Suprapubic skin (tissue), 4 donors: Measurements from ENCODE around the gene KCNK3. TPM values are rescaled to one million over a fixed set of nuclear protein-coding genes. Genes with fewer than 3 reads are reported as not detected.

Experiments
- DNase-seq, 2 donors: peaks; one replicate each; pipeline ENCODE4 v3.0.0-alpha.2; 2019; ENCODE audit warnings: low spot score in 2 of 2
- H3K27ac ChIP-seq: fragments of 200-600 bp; sonication (generic); one replicate; pipeline ENCODE4 v1.5.1; 2019
- H3K27me3 ChIP-seq: fragments of 200-600 bp; sonication (generic); one replicate; pipeline ENCODE4 v1.5.1; 2019
- H3K36me3 ChIP-seq: fragments of 200-600 bp; sonication (generic); one replicate; pipeline ENCODE4 v1.5.1; 2019
- H3K4me1 ChIP-seq: fragments of 200-600 bp; sonication (generic); one replicate; pipeline ENCODE4 v1.5.1; 2019
- H3K4me3 ChIP-seq: fragments of 200-600 bp; sonication (generic); one replicate; pipeline ENCODE4 v1.5.1; 2019; ENCODE audit warnings: mild to moderate bottlenecking
- H3K9me3 ChIP-seq: fragments of 200-600 bp; sonication (generic); one replicate; pipeline ENCODE4 v1.5.1; 2019
- EP300 ChIP-seq: sonication (generic); formaldehyde crosslinking; IDR thresholded peaks from one replicate; pipeline ENCODE4 v1.6.1; 2017; ENCODE audit warnings: antibody characterized with exemption
- POLR2A ChIP-seq, 2 donors: fragments of 450-650 bp; IDR thresholded peaks; one replicate each; pipeline ENCODE4 v1.6.1; 2017; ENCODE audit warnings: antibody characterized with exemption in 2 of 2, mild to moderate bottlenecking in 2 of 2, moderate library complexity in 2 of 2
- POLR2AphosphoS5 ChIP-seq, 3 donors: sonication (generic); formaldehyde crosslinking; IDR thresholded peaks; one replicate each; pipeline ENCODE4 v1.6.1; 2017; ENCODE audit warnings: antibody characterized with exemption in 3 of 3
- WGBS: methylation state at CpG from one replicate; pipeline ENCODE4 v1.1.5; 2018; 5-methylcytosine and 5-hydroxymethylcytosine counted together
- total RNA-seq, 4 donors: library from RNA; depleted of rRNA; stranded (reverse); fragments of >200 nt; gene quantifications; one replicate each; pipeline ENCODE4 v1.1.0, GENCODE V29; 2016
- TF ChIP-seq, protein P1 (sequence below), 2 donors: fragments of 200-600 bp in 1 of 2; fragments of 450-650 bp in 1 of 2; sonication (generic) in 1 of 2; IDR thresholded peaks; one replicate each; pipeline ENCODE4 v1.5.1; 2016 to 2019; ENCODE audit warnings: antibody characterized with exemption in 2 of 2, mild to moderate bottlenecking in 1 of 2, moderate library complexity in 1 of 2

KCNK3 gene
- total RNA-seq, 4 donors from 2014 or later = 0.83 to 1.2 (median 1.1) TPM; not detected in 1

DNA sequence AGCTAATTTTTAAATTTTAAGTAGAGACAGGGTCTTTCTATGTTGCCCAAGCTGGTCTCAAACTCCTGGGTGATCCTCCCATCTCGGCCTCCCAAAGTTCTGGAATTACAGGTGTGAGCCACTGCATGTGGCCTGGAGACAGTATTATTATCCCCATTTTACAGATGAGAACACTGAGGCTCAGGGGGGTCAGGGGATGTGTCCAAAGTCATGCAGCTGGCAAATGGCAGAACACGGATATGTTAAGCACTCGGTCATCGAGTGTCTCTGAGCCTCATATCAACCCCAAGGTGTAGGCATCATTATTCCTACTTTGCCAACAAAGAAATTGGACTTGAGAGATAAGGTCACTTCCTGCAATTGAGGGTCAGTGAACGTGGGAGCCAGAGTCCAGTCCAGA, 12.6 kb downstream of the KCNK3 start:
- H3K36me3 ChIP-seq = no peaks in the 10 kb centered on the region
- H3K4me3 ChIP-seq = no peak overlapping the region
- no peak overlapping the region for H3K27ac ChIP-seq
- peaks cover 4% of the 10 kb centered on the region for H3K4me1 ChIP-seq
- no peaks in the 10 kb centered on the region for H3K9me3 ChIP-seq
- peaks cover 11% of the 10 kb centered on the region for H3K27me3 ChIP-seq
- TF ChIP-seq POLR2A (IDR thresholded peaks at IDR 0.05) = no peak
- no peak for TF ChIP-seq POLR2AphosphoS5 (IDR thresholded peaks at IDR 0.05)
- TF ChIP-seq, protein P1, sequence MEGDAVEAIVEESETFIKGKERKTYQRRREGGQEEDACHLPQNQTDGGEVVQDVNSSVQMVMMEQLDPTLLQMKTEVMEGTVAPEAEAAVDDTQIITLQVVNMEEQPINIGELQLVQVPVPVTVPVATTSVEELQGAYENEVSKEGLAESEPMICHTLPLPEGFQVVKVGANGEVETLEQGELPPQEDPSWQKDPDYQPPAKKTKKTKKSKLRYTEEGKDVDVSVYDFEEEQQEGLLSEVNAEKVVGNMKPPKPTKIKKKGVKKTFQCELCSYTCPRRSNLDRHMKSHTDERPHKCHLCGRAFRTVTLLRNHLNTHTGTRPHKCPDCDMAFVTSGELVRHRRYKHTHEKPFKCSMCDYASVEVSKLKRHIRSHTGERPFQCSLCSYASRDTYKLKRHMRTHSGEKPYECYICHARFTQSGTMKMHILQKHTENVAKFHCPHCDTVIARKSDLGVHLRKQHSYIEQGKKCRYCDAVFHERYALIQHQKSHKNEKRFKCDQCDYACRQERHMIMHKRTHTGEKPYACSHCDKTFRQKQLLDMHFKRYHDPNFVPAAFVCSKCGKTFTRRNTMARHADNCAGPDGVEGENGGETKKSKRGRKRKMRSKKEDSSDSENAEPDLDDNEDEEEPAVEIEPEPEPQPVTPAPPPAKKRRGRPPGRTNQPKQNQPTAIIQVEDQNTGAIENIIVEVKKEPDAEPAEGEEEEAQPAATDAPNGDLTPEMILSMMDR (IDR thresholded peaks at IDR 0.05) = no peak
- no peak for TF ChIP-seq EP300
- WGBS = 83% methylated on average over 5 of the region's 5 CpGs
- DNase-seq = no peak

DNA sequence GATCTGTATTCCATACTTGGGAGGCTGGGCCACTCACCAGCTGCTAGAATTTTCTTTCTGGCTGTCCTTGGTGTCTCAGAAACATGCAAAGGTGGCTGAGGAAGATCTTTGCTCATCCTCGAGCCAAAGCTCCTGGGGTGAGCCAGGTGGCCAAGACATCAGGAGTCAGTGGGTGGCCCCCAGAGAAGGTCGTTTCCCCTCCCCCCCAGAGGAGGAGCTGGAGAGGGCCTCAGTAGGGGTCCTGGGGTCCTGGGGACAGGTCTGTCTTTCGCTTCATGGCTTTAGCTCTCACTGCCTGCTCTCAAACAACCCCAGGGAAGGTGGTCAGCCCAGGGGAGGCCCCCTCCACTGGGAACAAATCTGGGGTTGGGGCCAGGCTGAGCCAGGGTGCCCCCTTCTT, 13.6 kb downstream of the KCNK3 start:
- WGBS = no CpG with 5 or more reads among the region's 3 CpGs
- no peak for TF ChIP-seq POLR2A (IDR thresholded peaks at IDR 0.05)
- no peak for TF ChIP-seq EP300
- TF ChIP-seq POLR2AphosphoS5 (IDR thresholded peaks at IDR 0.05) = no peak
- TF ChIP-seq, protein P1 (IDR thresholded peaks at IDR 0.05) = no peak
- H3K4me3 ChIP-seq = no peak overlapping the region
- no peak for DNase-seq
- peaks cover 4% of the 10 kb centered on the region for H3K4me1 ChIP-seq
- H3K9me3 ChIP-seq = no peaks in the 10 kb centered on the region
- no peaks in the 10 kb centered on the region for H3K36me3 ChIP-seq
- H3K27me3 ChIP-seq = peaks cover 2% of the 10 kb centered on the region
- H3K27ac ChIP-seq = no peak overlapping the region

DNA sequence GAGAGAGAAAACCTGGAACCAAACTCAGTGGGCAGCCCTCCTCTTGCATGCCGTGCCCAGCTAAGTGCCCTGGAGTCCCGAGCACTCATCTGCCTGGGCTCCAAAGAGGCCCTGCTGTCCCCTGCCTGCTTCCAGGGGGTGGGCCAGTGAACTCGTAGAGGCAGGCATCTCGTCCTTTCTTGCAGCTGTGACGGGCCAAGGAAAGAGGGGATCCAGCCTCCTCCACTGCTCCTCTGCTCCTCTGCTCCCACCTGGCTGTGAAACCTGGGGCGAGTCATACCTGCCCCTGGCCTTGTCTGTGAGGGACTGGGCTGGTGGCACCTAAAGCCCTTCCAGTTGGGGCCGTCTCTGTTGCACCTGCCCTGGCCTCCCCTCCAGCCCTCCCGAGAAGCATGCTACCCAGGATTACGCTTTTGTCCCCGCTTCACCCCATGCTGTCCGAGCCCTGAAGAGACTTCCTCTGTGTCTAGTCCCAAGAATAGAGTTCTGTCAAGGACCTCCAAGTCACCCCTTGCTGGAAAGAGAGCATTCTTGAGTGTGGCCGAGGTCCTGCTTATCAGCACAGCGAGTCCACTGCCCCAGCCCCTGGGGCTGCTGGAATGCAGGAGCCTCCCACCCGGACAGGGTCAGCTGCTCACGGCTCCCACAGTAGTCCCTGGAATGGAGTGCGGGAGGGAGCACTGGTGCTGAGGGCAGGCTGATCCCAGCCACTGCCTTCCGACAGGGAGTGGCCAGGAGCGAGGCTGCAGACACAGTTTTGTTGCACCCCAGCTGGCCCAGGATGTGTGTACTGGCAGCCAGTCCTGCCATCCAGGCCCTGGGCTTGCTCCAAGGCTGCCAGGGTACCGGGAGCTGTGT, 14.3 kb downstream of the KCNK3 start:
- WGBS = 71% methylated on average over 12 of the region's 19 CpGs
- H3K36me3 ChIP-seq = no peaks in the 10 kb centered on the region
- H3K4me3 ChIP-seq = no peak overlapping the region
- no peak overlapping the region for H3K27ac ChIP-seq
- TF ChIP-seq, protein P1 (IDR thresholded peaks at IDR 0.05) = no peak
- TF ChIP-seq POLR2AphosphoS5 (IDR thresholded peaks at IDR 0.05) (no peak), EP300 (no peak), POLR2A (IDR thresholded peaks at IDR 0.05) (no peak)
- H3K4me1 ChIP-seq = peaks cover 4% of the 10 kb centered on the region
- no peaks in the 10 kb centered on the region for H3K9me3 ChIP-seq
- no peak for DNase-seq
- H3K27me3 ChIP-seq = no peaks in the 10 kb centered on the region

DNA sequence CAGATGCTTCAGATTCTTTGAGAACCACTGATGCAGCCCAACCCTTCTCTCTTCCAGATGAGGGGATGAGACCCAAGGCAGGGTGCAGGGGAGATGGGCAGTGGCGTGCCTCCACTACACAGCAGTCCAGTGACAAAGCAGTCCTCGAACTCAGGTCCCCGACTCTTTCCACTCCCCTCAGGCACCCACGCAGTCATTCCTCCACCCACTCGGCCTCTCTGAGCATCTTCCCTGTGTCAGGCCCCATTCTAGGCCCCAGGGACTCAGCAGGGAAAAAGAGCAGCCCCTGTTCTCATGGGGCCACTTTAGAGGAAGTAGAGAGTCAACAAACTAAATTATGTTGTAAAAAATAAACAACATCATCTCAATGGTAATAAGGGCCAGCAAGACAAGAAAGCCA, 15.2 kb downstream of the KCNK3 start:
- no peaks in the 10 kb centered on the region for H3K9me3 ChIP-seq
- H3K27me3 ChIP-seq = no peaks in the 10 kb centered on the region
- DNase-seq = no peak
- no peak overlapping the region for H3K4me3 ChIP-seq
- no peak for TF ChIP-seq POLR2AphosphoS5 (IDR thresholded peaks at IDR 0.05)
- no peak for TF ChIP-seq EP300
- TF ChIP-seq POLR2A (IDR thresholded peaks at IDR 0.05) = no peak
- TF ChIP-seq, protein P1 (IDR thresholded peaks at IDR 0.05) = no peak
- 79% methylated on average over 5 of the region's 5 CpGs for WGBS
- H3K4me1 ChIP-seq = peaks cover 4% of the 10 kb centered on the region
- H3K27ac ChIP-seq = no peak overlapping the region
- H3K36me3 ChIP-seq = no peaks in the 10 kb centered on the region

DNA sequence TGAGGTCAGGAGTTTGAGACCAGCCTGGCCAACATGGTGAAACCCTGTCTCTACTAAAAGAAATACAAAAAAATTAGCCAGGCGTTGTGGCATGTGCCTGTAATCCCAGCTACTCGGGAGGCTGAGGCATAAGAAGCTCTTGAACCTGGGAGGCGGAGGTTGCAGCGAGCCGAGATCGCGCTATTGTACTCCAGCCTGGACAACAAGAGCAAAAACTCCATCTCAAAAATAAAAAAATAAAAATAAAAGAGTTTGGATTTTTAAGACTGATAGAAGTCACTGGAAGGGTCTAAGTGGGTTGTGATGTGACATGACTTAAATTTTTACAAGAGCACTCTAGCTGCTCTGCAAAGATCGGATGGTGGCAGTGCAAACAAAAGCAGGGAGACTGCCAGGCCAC, 15.9 kb downstream of the KCNK3 start:
- TF ChIP-seq, protein P1 (IDR thresholded peaks at IDR 0.05) = no peak
- TF ChIP-seq EP300 = no peak
- TF ChIP-seq POLR2AphosphoS5 (IDR thresholded peaks at IDR 0.05) = no peak
- no peaks in the 10 kb centered on the region for H3K27me3 ChIP-seq
- H3K4me3 ChIP-seq = no peak overlapping the region
- no peak for DNase-seq
- 95% methylated on average over 8 of the region's 8 CpGs for WGBS
- peaks cover 4% of the 10 kb centered on the region for H3K4me1 ChIP-seq
- H3K9me3 ChIP-seq = no peaks in the 10 kb centered on the region
- no peak overlapping the region for H3K27ac ChIP-seq
- no peaks in the 10 kb centered on the region for H3K36me3 ChIP-seq
